HepG2 (cell line): ENCODE results near the gene PAQR5.

Source experiments
- DMTF1 ChIP-seq: sonication (generic); formaldehyde crosslinking; IDR thresholded peaks from 2 replicates; pipeline ENCODE4 v1.4.0; 2020; ENCODE audit warnings: mild to moderate bottlenecking, missing genetic modification reagents
- EZH2 ChIP-seq: conservative IDR thresholded peaks from 2 replicates; pipeline ENCODE4 v1.6.1; 2012; ENCODE audit warnings: mild to moderate bottlenecking, low read depth, low read length, moderate library complexity
- GLI4 ChIP-seq: sonication (generic); formaldehyde crosslinking; IDR thresholded peaks from 2 replicates; pipeline ENCODE4 v1.5.1; 2020; ENCODE audit warnings: missing genetic modification reagents, mild to moderate bottlenecking, moderate library complexity, borderline replicate concordance
- NBN ChIP-seq: fragments of 450-650 bp; conservative IDR thresholded peaks from 2 replicates; pipeline ENCODE4 v1.6.1; 2017
- RFX1 ChIP-seq: fragments of 450-650 bp; IDR thresholded peaks from 2 replicates; pipeline ENCODE4 v1.6.1; 2017
- TOE1 ChIP-seq: sonication (generic); formaldehyde crosslinking; IDR thresholded peaks from 2 replicates; pipeline ENCODE4 v1.4.0; 2020; ENCODE audit warnings: mild to moderate bottlenecking, missing genetic modification reagents
- ZBTB33 ChIP-seq: sonication (generic); formaldehyde crosslinking; IDR thresholded peaks from 2 replicates; pipeline ENCODE4 v1.4.0; 2020; ENCODE audit warnings: missing genetic modification reagents
- ZNF784 ChIP-seq: sonication (generic); formaldehyde crosslinking; IDR thresholded peaks from 2 replicates; pipeline ENCODE4 v1.5.1; 2020; ENCODE audit warnings: missing genetic modification reagents, mild to moderate bottlenecking, borderline replicate concordance

- TF ChIP-seq ZNF784 (CRISPR knock-in tag) (no peak), EZH2 (no peak), NBN (no peak), GLI4 (CRISPR knock-in tag) (no peak), TOE1 (no peak), DMTF1 (CRISPR knock-in tag) (no peak), ZBTB33 (CRISPR knock-in tag) (no peak), RFX1 (no peak)
Observed at GRCh38 chr15:69323893-69324430, 25.2 kb downstream of the PAQR5 start.
